Inferior parietal cortex (tissue), 1 donor: ENCODE measurements around the gene SKIDA1.

Source experiments
- DNase-seq: peaks from one replicate; pipeline ENCODE4 v3.0.0-alpha.2; 2016; ENCODE audit errors: extremely low spot score

The SKIDA1 gene

GRCh38 chr10:21501731-21502347 is 23.6 kb downstream of the SKIDA1 start:
- no peak for DNase-seq

DNA sequence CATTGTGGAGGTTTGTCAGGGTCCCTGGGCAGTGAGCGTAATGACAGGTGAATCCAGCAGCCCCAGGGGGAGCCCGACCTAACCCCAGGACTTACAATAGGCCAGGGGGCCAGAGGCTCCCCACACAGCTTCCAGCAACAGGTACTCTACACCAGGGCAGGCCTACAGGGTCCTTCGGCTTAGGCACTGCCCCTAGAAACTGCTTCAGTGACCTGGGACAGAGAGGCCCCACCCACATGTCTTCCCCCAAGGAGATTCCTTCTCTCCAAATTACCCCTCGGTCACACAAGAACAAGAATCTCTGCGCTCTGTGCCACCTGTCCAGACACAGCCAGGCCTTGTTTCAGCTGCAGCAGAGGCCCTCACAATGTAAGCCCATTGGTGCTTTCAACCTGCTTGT is 24.4 kb downstream of the SKIDA1 start:
- DNase-seq, result no peak

GRCh38 chr10:21500578-21500910 is 24.9 kb downstream of the SKIDA1 start:
- DNase-seq, result no peak

DNA sequence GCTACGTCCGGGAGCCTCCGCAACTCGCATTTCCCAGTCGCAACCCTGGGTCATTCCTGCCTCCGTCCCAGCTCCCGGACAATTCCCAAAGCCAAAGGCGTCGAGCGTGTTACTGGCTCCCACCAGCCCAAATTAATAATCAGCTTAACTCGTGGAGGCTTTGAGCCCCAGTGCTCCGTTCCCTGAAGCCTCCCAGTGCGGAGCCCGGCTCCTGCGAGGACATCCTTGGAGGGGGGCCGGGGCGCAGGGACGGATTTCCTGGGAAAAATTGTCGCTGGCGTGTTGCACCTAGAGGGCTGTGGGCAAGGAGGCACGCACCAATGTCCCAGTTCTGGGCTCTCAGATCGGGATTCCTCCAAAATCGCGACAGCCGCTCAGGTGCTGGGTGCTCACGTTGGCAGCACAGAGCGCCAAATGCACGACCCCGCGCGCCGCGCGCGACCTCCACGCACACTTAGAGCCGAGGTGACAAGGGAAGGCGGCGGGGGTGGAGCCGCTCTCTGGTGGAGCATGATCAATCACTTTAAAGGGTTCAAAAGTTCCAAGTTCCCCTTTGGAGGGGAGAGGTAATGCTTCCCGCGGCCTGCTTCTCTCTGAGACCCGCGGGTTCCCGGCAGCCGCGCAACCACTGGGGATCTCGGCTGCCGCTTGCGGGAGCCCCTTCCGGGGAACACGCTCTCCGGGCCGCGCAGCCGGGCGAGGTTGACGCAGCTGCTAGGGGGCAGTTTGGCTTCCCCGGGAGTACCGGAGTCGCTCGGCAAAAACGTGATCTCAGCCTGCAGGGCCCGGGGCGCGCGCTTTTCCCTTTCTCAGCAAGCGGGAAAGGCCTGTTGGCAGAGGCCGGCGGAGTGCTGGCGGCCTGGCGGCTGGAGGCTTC is 25.5 kb downstream of the SKIDA1 start:
- DNase-seq, result no peak

GRCh38 chr10:21498986-21499385 is 26.5 kb downstream of the SKIDA1 start:
- DNase-seq, result no peak

DNA sequence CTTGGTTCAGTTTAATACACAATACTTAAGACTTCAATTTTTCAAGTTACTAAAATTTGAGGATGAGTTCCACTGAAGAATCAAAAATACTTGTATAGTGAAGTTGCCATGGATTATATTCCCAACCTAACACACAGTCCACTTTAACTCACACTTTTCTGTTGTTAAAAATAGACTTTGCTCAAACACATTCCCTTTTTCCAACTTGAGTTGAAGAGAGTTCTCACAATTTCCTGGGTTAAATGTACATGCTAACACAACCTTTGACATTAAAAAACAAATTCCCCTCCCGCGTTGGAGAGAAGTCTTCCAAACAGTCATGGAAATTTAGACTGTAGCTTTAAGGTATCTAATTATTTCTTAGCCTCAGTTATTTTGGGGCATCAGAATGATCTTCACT is 27.1 kb downstream of the SKIDA1 start:
- DNase-seq, result no peak

- no peak for DNase-seq
Observed at GRCh38 chr10:21497177-21497807, 28.2 kb downstream of the SKIDA1 start.

DNA sequence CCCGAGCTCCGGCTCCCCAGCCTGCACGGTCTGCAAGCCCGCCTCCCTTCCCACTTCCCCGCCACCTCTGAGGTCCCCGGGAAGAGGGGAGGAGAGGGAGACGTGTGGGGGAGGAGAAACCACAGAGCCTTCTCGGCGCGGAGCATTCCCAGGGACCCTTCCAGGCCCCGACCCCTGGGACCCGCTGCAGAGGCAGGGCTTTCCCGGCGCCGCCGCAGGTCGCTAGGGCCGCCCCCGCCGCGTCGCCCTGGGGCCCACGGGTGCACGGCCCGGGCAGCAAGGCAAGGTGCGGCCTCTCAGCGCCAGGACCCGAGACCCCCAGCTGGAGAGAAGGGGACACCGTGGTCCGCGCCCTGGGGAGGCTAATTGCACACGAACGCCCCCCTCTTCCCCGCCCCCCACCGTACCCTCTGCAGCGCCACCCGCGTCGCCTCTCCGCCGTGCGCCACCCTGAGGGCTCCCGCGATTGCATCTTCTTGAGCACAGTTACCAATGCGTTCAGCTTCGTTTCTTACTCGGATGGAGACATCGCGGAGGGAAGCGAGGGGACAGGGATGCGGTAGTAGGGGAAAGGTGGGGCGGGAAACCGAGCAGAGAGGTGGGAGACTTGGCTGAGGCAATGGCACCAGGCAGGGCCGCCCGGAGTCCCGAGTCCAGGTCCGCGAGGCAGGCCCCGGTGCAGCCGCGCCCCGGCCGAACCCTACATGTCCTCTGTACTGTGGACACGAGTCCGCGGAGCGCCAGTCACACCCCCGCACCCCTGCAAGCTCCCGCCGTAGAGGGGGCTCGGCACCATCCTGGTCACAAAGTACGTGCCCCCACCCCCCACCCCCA is 28.9 kb downstream of the SKIDA1 start:
- peak; percentile 64 for DNase-seq

- DNase-seq, result peak; percentile 89
Observed at GRCh38 chr10:21495752-21496342, 29.6 kb downstream of the SKIDA1 start.

GRCh38 chr10:21495002-21495751 is 30.3 kb downstream of the SKIDA1 start:
- DNase-seq, result no peak

DNA sequence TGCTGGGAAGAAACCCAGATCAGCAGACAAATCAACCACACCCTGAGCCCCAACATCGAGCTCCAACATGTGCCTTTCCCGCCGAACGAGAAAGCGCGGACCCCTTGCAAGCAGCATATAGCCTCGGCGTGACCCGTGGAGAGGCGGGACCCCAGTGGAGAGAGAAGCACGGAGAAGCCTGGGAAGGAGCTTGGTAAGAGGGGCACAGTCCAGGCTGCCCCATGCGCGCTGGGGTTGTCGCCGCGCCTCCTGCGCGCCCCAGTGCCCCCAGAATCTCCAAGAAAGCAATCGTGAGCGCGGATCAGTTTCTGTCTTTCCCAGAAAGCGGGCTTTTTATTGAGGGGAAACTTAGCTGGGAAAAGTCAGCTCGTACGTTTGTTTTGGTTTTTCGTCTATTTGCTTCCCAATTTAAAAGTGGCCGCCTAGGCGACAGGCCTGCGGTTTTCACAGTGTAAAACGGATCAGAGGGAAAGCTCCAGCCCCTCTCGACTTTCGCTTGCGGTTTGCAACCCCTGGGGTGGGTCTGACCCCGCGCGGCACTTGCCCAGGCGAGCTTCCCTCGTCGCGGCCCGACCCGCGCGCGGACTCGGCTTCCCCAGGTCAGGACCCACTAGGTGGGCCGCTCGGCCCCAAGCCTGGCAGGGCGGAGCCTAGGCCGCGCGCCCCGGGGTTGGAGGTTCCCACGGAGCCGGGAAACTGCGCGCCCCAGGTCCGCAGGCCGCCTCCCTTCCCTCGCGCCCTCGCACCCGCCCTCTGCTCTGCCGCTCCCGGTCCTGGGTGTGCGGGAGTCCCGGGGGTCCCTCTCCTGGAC is 31.1 kb downstream of the SKIDA1 start:
- DNase-seq, result no peak

GRCh38 chr10:21493784-21494183 is 31.7 kb downstream of the SKIDA1 start:
- no peak for DNase-seq

DNA sequence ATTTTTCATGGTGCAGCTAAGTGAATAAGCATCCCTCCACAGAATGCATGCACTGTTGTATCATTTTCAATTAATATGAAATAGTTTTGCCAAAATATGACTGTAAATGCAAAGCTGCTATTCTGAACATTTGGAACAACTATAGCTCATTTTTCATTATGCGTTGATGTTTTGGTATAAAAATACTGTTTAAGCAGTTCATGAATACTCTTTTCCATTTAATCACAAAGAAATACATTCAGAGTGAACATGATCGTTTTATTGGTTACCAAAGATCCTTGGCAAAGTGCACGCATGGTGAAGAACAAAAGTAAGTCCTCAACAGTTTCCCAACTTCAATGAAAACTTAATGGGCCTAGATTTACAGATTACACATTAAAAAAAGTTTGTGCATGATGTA is 33.1 kb downstream of the SKIDA1 start:
- DNase-seq, result no peak

GRCh38 chr10:21490711-21491105 is 34.8 kb downstream of the SKIDA1 start:
- no peak for DNase-seq

- no peak for DNase-seq
Observed at GRCh38 chr10:21490028-21490710, 35.3 kb downstream of the SKIDA1 start.

DNA sequence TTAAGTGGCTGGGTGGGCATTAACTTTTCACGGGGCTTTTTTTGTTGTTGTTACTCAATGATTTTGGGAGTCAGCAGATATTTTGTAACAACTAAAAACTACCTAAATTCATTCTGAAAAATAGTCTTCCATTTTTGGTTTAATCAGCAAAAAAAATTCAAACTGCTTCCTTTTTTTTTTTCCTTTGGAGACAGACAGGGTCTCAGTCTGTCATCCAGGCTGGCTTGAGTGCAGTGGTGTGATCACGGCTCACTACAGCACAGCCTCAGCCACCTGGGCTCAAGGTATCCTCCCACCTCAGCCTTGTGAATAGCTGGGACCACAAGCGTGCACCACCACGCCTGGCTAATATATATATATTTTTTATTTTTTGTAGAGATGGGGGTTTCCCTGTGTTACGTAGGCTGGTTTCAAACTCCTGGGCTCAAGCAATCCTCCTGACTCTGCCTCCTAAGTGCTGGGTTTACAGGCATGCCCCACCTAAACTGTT is 36.5 kb downstream of the SKIDA1 start:
- no peak for DNase-seq

DNA sequence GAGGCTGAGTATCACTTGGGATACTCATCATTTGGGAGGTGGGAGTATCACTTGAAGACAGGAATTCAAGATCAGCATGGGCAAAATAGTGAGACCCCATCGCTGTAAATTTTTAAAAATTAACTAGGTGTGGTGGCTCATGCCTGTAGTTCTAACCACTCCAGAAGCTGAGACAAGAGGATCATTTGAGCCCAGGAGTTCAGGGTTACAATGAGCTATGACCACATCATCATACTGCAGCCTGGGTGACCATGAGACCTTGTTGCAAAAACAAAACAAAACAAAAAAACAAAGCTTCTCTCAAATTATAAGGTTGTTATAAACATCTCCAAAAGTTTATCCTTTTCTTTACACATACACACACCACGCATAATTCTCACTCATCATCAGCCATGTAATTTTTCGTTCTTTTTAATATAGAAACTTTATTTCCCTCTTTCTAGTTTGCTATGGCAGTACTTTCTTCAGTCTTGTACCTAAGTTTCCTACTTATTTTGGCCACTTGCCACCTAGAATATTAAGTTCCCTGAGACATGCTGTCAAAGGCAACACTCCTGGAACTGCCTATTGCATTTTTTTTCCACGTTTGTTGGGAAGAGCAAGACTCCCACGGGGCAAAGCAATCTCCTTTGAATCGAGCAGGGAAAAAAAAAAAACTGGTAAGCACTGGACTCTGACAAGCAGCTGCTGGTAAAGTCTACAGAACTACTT is 37.1 kb downstream of the SKIDA1 start:
- no peak for DNase-seq

DNA sequence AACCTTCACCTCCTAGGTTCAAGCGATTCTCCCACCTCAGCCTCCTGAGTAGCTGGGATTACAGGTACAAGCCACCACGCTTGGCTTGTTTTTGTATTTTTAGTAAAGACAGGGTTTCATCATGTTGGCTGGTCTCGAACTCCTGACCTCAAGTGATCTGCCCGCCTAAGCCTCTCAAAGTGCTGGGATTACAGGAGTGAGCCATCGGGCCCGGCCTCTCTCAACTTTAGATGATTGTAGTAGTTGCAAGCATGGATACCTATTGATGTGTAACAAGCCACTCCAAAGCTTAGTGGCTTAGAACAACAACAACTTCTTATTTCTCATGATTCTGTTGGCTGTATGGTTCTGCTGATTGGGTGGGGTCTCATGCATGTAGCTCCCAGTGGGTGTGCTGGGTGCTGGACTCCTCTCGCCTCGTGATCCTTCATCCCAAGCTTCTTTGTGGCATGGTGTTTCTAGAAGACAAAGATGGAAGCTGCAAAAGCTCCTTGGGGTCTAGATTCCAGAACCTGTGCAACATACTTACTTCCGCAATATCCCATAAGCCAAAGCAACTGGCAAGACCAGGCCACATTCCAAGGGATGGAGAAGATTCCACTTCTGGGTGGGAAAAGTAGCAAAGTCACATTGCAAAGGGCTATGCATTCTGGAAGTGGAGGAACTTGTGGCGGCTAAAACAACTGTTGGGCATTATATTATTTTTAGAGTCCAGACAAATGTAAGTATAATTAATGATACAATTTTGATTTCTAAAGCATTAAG is 37.9 kb downstream of the SKIDA1 start:
- no peak for DNase-seq
